Measurements from ENCODE around the gene SEPSECS. TPM values are rescaled to one million over a fixed set of nuclear protein-coding genes. Genes with fewer than 3 reads are reported as not detected.

The SEPSECS gene
- total and polyA plus RNA-seq, 7 donors, result 4.5 to 11.1 (median 8.6) TPM

DNA sequence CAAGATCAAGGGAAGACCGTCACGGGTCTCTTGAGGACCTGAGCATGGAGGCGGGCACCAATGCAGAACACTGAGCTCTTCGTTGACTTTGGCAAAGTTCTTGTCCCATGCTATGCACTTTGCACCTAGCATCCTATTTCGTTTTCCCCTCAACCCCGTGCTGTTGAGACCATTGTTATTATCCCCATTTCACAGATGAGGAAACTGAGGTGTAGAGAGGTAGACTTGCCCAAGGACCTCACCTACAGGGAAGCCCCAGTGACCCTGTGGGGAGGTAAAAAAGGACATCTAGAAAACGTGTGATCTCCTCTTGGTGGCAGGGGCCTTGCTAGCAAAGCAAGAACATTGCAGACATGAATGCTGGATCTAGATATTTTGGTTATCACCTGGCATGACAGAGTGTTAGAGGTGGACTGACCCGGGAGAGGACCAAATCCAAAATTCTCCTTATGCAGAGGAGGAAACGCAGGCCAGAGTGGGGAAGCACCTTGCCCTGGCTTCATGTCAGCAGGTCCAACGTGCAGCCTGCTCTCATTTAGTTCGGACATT, 48.5 kb downstream of the SEPSECS start:
- no peaks in the 10 kb centered on the region for H3K36me3 ChIP-seq
- intact Hi-C loops (cut with DNase I), result loop anchor here (5.0 kb wide), 1 partner anchor 79 kb away; the partner anchor contains the start of gene LGI2
- peaks cover 0 to 30% (median 23%) of the 10 kb centered on the region in 4 donors for H3K4me1 ChIP-seq
- DNase-seq, result no peak
- peak overlapping the region in 3 of 4 donors; percentile 38 to 72 (median 71) for H3K27ac ChIP-seq
- no peaks in the 10 kb centered on the region for H3K27me3 ChIP-seq
- WGBS, 2 donors, result 85 to 90% methylated on average over 11 of the region's 11 CpGs
- H3K4me3 ChIP-seq, result no peak overlapping the region
- TF ChIP-seq EP300 (IDR thresholded peaks at IDR 0.05), result no peak
- TF ChIP-seq CTCF (IDR thresholded peaks at IDR 0.05), result no peak
- TF ChIP-seq POLR2AphosphoS5 (IDR thresholded peaks at IDR 0.05), result no peak
- TF ChIP-seq POLR2A (IDR thresholded peaks at IDR 0.05), result no peak
- no peaks in the 10 kb centered on the region for H3K9me3 ChIP-seq

- no peak overlapping the region for H3K4me3 ChIP-seq
- 90 to 95% methylated on average over 8 of the region's 8 CpGs for WGBS, 2 donors
- no peaks in the 10 kb centered on the region for H3K27me3 ChIP-seq
- H3K27ac ChIP-seq, result no peak overlapping the region
- H3K36me3 ChIP-seq, result no peaks in the 10 kb centered on the region
- no peak for DNase-seq
- no peak for TF ChIP-seq EP300 (IDR thresholded peaks at IDR 0.05)
- no peak for TF ChIP-seq POLR2AphosphoS5 (IDR thresholded peaks at IDR 0.05)
- no peak for TF ChIP-seq POLR2A (IDR thresholded peaks at IDR 0.05)
- TF ChIP-seq CTCF (IDR thresholded peaks at IDR 0.05), result no peak
- intact Hi-C loops (cut with DNase I), result loop anchor here (5.0 kb wide), 1 partner anchor 78 kb away; the partner anchor contains the start of gene LGI2
- peaks cover 0 to 30% (median 23%) of the 10 kb centered on the region in 4 donors for H3K4me1 ChIP-seq
- H3K9me3 ChIP-seq, result no peaks in the 10 kb centered on the region
Measured at GRCh38 chr4:25110527-25111329, 49.5 kb downstream of the SEPSECS start.

DNA sequence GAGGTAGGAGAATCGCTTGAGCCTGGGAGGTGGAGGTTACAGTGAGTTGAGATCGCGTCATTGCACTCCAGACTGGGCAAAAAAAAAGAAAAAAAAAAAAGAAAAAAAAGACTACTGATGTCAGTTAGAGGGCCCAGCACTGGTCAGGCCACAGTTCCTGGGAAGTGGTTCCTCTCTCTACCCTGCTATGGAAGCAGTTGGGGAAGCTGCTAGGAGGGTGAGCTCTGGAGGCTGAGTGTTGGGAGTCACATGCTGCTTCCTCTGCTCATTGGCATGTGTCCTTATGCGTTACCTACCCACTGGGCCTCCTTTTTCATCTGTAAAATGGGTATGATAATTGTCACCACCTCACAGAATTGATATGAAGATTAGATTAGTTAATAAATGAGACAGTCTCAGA, 50.7 kb downstream of the SEPSECS start:
- no peak for DNase-seq
- intact Hi-C loops (cut with DNase I), result no loop called here
- H3K9me3 ChIP-seq, result no peaks in the 10 kb centered on the region
- WGBS, 2 donors, result 97 to 98% methylated on average over 4 of the region's 4 CpGs
- no peak overlapping the region for H3K4me3 ChIP-seq
- H3K4me1 ChIP-seq, result peaks cover 0 to 28% (median 23%) of the 10 kb centered on the region in 4 donors
- H3K27ac ChIP-seq, result no peak overlapping the region
- H3K36me3 ChIP-seq, result no peaks in the 10 kb centered on the region
- no peak for TF ChIP-seq POLR2AphosphoS5 (IDR thresholded peaks at IDR 0.05)
- TF ChIP-seq CTCF (IDR thresholded peaks at IDR 0.05), result no peak
- TF ChIP-seq EP300 (IDR thresholded peaks at IDR 0.05), result no peak
- no peak for TF ChIP-seq POLR2A (IDR thresholded peaks at IDR 0.05)
- H3K27me3 ChIP-seq, result no peaks in the 10 kb centered on the region

- TF ChIP-seq POLR2AphosphoS5 (IDR thresholded peaks at IDR 0.05) (no peak), CTCF (IDR thresholded peaks at IDR 0.05) (no peak), EP300 (IDR thresholded peaks at IDR 0.05) (no peak), POLR2A (IDR thresholded peaks at IDR 0.05) (no peak)
- Histone ChIP-seq H3K36me3 (no peaks in the 10 kb centered on the region), H3K4me1 (peaks cover 0 to 19% (median 17%) of the 10 kb centered on the region in 4 donors), H3K27ac (no peak overlapping the region), H3K4me3 (no peak overlapping the region), H3K27me3 (no peaks in the 10 kb centered on the region), H3K9me3 (no peaks in the 10 kb centered on the region)
- intact Hi-C loops (cut with DNase I), result no loop called here
- 90 to 92% methylated on average over 4 of the region's 4 CpGs for WGBS, 2 donors
- DNase-seq, result no peak
Measured at GRCh38 chr4:25108556-25108955, 51.7 kb downstream of the SEPSECS start.
